Amniotic epithelial cell (primary cell): ENCODE measurements around the gene NCBP2L.
"Not testable (repeated sequence)": the region's sequence is repeated elsewhere in the genome, so short reads cannot be mapped to it uniquely, and the experiment has no call there.

ENCODE experiments used
- DNase-seq: peaks from one replicate; pipeline ENCODE4 v3.0.0-alpha.2; 2010; ENCODE audit warnings: low read depth

The NCBP2L gene

DNA sequence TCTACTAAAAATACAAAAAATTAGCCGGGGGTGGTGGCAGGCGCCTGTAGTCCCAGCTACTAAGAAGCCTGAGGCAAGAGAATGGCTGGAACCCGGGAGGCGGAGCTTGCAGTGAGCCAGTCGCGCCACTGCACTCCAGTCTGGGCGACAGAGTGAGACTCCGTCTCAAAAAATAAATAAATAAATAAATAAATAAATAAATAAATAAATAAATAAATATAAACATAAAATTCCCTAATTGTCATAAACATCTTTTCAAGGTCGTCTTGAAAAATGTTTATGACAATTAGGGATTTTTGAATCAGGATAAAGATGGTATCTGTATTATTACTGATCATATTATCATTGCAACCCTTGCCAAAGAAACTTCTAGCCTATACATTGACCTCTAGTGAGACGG lies 32.5 kb downstream of the NCBP2L start:
- DNase-seq, result not testable (repeated sequence)

DNA sequence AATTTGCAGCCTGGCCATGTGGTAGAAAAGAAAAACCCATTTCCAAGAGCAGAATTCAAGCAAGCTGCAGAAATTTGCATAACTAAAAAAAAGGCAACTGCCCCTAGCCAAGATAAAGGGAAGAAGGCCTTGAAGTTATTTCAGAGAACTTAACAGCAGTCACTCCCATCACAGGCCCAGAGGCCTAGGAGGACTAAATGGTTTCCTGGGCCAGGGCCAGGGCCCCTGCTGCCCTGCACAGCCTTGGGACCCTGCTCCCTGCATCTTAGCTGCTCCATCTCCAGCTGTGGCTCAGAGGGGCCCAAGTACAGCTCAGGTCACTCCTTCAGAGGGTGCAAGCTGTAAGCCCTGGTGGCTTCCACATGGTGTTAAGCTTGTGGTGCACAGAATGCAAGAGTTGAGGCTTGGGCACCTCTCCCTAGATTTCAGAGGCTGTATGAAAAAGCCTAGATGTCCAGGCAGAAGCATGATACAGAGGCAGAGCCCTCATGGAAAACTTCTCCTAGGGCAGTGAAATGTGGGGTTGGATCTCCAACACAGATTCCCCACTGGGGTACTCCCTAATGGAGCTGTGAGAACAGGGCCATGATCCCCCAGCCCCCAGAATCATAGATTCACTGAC lies 41.5 kb downstream of the NCBP2L start:
- no peak for DNase-seq

DNA sequence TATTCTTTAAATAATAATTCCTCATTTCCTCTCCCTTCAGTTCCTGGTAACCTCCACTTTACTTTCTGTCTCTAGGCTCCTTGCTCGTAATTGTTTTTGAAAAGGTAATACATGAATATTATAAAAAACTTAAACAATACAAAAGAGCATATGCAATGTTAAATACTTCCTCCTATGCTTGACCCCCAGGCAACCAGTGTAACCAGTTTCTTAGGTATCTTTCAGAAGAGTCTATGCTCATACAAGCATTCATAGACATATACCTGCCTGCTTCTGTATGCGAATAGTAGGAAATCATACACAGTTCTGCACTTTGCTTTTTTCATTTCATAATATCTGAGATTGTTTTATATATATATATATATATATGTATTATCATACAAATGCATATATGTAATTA lies 45.5 kb downstream of the NCBP2L start:
- no peak for DNase-seq

DNA sequence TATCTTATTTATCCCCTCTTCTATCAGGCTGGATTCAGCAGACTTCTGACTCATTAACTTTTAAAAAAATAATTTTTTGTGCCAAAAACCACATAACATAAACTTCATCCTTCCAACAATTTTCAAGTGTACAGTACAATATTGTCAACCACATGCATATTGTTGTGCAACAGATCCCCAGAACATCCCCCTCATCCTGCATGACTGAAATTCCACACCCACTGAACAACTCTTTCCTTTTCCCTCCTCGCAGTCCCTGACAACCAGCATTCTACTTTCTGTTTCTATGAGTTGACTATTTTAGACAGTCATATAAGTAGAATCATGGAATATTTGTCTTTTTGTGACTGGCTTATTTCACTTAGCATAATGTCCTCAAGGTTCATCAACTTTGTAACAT lies 45.9 kb downstream of the NCBP2L start:
- peak; percentile 93 for DNase-seq

DNA sequence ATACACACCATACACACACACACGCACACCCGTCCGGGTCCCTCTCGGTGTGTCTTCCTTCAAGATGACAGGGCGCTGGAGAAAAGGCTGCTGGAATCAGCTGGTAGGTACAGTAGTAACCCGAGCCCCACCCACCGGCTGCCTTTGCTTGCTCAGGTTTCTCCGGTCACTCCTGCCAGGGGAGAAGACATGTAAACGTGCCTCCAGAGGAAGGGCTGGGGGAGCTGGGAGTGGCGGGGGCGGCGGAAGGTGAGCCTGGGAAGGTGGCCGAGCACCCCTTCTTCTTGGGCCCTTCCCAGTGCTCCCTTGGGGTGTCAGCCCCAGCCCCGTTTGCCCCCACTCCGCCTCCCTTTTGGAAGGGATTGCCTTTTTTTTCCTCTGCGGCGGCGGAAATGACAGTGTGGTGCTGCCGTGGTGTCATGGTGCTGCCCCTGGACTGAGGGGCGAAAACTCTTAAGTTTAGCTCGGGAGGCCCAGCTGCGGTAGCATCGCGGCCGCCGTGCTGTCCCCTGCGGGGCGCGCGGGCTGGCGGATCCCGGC lies 48.2 kb downstream of the NCBP2L start, which contains the start of gene MID2:
Gene MID2, plus strand, starts transcription at position 169 of the 540 bp plus-strand sequence. CDS start 561 bp downstream, outside the sequence.
- peak; percentile 41 for DNase-seq

DNA sequence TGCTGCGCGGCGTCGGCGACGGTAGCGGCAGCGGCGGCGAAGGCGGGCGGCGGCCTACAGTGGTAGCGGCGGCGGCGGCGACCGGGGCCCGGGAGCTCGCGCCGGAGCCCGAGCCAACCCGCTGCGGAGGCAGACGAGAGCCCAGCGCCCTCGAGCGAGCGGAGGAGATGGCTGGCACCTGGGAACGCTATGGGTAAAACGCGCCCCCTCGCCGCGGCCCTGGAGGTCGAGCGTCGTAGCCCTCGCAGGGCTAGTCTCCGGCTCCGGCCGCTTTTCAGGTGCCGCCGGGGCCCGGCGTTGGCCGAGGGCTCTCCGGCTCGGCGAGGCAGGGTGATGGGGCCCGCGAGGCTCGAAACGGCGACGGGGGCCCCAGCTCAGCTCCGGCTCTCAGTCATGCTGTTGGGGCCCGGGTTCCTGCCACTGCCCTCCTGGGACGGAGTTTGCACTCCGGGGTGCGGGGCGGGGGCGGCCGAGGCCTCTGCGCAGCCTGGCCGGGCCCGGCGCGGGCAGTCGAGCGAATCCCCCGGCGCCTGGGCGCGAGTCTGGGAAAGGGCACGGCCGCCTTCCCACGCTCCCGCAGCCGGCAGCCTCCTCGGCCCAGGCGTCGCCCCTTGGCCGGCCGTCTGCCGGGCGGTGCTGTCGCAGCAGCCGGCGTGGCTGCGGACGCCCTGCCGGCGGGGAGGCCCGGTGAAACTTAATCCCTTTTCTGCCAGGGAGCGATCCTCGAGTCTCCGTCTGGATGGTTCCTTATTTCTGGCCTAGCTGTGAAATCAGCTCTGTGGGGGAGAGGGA lies 48.9 kb downstream of the NCBP2L start:
- DNase-seq, result peak; percentile 61

DNA sequence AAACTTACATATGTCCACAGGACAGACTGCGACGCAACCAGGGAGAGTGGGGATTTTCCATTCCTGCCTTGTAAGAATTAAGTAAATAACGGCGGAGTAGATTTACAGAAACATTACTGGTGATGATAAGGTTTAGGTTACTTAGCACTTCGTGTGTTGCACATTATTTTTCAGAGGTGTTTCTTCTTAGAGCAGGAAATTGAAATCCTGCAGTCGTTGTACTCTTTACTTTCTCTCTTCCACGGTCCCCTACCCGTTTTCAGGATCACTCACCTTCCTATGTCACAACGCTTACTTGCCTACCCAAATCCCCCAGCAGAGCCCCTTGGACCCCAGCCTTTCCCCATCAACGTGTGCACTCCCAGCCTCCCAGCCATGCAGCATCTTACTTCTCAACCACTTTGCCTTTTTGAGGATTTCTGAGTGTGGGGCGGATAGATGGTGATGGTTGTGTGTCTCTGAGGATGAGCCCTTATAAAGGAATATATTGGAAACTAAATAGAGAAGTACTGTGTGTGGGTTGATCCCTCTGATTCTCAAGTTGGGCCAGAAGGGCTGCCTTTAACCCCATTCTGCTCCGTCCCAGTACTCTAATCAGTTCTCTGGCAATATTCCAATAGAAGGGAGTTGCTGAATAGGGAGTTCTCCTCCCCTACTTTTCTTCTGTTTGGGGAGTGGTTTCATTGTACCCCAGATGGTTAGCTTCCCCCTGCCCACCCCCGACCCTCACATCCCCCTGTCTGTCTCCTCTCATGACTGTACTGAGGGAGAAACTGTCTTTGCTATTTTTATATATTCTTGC lies 49.7 kb downstream of the NCBP2L start:
- DNase-seq, result no peak

DNA sequence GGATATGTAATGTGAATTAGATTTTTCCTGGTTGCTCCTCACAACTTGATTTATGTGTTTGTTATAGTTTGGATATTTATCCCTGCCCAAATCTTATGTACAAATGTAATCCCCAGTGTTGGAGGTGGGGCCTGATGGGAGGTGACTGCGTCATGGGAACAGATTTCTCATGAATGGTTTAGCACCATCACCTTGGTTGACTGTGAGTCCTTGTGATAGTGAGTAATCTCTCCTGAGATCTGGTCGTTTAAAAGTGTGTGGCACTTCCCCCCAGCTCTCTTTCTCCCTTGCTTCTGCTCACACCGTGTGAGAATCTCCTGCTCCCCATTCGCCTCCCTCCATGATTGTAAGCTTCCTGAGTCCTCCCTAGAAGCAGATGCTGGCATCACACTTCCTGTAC lies 50.3 kb downstream of the NCBP2L start:
- no peak for DNase-seq

DNA sequence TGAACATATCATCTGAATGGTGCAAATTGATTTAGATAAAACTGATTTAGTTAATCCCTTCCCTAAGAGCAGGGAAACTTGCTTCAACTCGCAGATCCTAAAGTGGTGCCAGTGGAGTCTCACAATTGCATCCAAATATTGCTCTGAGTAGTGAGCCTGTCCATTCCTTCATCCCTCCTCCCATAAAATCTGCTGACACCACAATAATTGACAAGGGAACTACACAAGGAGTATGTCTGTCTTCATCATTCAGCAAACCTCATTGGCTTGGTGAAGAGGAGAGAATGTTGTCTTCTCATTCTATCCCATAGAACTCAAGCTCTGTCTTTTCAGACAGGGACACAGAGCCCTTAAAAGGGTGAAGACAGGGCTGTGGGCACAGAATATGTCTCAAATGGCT lies 52.3 kb downstream of the NCBP2L start:
- no peak for DNase-seq

DNA sequence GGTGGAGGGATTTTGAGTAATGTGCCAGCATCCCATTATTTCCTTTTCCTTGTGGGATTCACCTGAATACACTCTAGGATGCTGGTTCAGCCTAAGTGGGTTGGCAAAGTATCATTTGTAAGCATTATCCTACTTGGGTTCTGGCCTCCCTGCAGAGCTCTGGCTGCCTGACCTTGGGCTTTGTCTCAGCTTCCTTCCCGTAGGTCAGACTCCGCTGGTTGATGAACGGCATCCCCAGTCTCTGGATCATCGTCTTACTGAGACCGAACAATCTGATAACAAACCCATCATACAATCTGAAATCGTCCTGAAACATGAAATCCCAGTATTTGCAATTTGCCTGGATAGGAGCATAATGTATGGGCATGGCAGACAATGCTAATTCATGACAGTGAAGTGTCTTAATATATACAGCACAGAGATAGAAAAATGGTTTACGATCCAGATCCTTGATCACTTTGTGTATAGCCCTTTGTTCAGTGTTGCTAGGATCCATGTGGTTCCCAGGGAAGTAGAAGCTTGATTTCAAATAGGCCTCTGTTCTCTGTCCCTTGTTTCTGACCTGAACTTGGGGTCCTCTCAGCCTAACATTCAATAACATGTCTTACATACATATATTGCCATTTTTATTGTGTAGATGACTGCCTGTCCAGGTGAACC lies 53.7 kb downstream of the NCBP2L start:
- DNase-seq, result no peak

DNA sequence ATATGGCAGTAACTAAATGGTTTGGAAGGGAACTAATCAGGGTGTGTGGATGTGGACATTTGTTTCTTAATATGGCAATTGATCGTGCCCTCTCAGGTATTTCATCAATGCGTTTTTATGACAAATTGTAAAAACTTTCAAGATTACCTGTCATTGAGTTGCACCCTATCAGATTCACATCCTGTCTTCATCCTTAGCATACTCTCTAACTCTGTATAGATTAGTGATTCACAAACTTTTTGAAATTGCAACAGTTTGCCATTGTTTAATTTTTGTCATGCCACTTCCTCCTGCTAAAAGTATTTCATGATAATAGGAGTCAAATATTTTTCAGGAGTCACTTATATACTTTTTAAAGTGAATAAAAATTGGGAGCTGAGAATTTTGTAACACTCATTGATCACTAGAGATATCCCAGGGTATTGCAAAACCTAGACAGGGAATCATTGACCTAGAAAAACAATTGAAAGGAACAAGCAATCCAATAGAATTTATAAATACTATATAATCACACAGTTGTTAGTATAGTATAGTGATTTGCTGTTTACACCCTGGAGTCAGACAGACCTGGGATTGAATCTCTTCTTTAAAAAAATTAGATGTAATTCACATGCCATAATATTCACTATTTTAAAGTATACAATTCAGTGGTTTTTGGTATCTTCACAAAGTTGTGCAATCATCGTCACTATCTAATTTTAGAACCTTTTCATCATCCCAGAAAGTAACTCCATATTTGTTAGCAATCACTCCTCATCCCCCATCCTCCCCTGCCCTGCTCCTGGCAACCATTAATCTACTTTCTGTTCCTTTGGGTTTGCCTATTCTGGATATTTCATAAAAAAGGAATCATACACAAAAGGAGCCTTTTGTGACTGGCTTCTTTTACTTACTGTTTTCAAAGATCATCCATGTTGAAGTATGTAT lies 57.0 kb downstream of the NCBP2L start:
- peak; percentile 78 for DNase-seq

DNA sequence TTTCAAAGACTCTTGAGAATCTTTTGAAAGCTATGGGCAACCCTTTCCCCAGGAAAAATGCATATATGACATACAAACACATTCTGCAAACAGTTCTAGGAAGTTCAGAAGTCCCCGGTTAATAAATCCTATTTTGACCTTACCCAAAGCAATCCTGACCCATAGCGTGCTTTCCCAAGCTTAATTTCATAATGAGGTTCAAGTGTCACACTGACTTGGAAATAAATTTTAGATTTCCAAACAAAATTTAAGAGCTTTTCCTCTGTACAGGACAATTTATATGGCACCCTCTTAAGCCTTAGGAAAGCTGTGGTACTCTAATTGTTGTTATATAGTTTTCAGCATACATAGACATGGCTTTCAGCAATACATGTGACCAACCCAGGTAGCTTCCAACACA lies 59.4 kb downstream of the NCBP2L start:
- no peak for DNase-seq

DNA sequence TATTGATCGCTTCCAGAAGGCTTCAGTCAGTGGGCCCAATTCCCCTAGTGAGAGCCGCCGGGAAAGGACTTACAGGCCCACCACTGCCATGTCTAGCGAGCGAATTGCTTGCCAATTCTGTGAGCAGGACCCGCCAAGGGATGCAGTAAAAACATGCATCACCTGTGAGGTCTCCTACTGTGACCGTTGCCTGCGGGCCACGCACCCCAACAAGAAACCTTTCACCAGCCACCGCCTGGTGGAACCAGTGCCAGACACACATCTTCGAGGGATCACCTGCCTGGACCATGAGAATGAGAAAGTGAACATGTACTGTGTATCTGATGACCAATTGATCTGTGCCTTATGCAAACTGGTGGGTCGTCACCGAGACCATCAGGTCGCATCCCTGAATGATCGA lies 63.4 kb downstream of the NCBP2L start:
- no peak for DNase-seq

DNA sequence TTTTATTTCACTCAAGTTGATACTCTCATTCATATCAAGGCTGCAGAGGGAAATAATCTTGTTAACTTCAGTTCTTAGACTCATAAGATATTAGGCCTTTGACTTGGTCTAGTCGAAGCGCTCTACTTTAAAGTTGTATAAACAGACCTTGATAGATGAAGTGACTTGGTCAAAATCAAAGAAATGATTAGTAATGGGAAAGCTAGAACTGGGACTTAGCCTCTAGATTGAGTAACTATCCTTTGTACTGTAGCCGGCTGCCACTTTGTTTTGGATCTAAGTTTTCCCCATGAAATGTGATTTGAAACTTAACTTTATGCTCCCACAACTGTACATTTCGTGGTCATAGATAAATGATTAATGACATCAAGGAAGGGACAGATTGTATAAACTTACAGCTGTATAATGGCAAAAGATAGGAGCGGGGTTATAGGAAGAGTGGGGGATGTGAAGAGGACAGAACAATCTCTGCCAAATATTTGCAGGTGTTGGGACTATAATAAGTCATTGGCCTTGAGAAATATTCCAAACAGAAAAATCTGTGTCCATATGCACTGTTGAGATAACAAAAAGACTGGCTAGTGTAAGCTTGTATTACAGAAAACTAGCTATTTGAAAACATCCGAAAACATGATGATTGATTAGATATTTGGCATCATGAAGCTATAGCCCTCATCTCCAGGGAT lies 65.3 kb downstream of the NCBP2L start:
- DNase-seq, result no peak
